ENCODE data around the gene SCTR. TPM values are rescaled to one million over a fixed set of nuclear protein-coding genes. Genes with fewer than 3 reads are reported as not detected.

SCTR gene
- total and polyA plus RNA-seq, 2 of the 13 experiments (the other 11 are each of a cell fraction or from before 2014, with no cell fraction given), result not detected

- TF ChIP-seq ZHX1 (CRISPR knock-in tag; IDR thresholded peaks at IDR 0.05; ENCODE audit: low read depth), result 0 out of 2 replicates have a peak, but pooled peaks have one; percentile 39
- no peak for TF ChIP-seq BRF2 (CRISPR knock-in tag; IDR thresholded peaks at IDR 0.05)
- TF ChIP-seq ZNF770 (CRISPR knock-in tag; IDR thresholded peaks at IDR 0.05), result peak; percentile 92
- TF ChIP-seq RBAK (CRISPR knock-in tag; IDR thresholded peaks at IDR 0.05), result peak; percentile 66; the same call in 1 of the 2 replicates
- no peak for TF ChIP-seq ZSCAN12 (CRISPR knock-in tag; IDR thresholded peaks at IDR 0.05)
- no peak for TF ChIP-seq MYNN (CRISPR knock-in tag; IDR thresholded peaks at IDR 0.05; ENCODE audit: low read depth)
- TF ChIP-seq MAFF (IDR thresholded peaks at IDR 0.05; ENCODE audit: low read depth, low read length), result peak; percentile 98
- peak; percentile 76 for TF ChIP-seq HNF4A (CRISPR knock-in tag; IDR thresholded peaks at IDR 0.05)
- TF ChIP-seq NFE2L2 (IDR thresholded peaks at IDR 0.05; ENCODE audit: low read length), result peak; percentile 65
- TF ChIP-seq MIXL1 (CRISPR knock-in tag; IDR thresholded peaks at IDR 0.05), result peak; percentile 46; the same call in 1 of the 2 replicates
- TF ChIP-seq PAF1 (CRISPR knock-in tag; IDR thresholded peaks at IDR 0.05), result no peak
- TF ChIP-seq ZNF343 (CRISPR knock-in tag; IDR thresholded peaks at IDR 0.05), result no peak
- no peak for TF ChIP-seq ZNF512 (CRISPR knock-in tag; IDR thresholded peaks at IDR 0.05)
- TF ChIP-seq ARNT2 (CRISPR knock-in tag; IDR thresholded peaks at IDR 0.05; ENCODE audit: low read depth), result no peak
- peak; percentile 45; the same call in 1 of the 2 replicates for TF ChIP-seq CAMTA2 (CRISPR knock-in tag; IDR thresholded peaks at IDR 0.05; ENCODE audit: borderline replicate concordance)
- TF ChIP-seq ZNF788 (CRISPR knock-in tag; IDR thresholded peaks at IDR 0.05; ENCODE audit: borderline replicate concordance), result peak; percentile 91
- no peak for TF ChIP-seq SETDB1 (CRISPR knock-in tag; IDR thresholded peaks at IDR 0.05; ENCODE audit: borderline replicate concordance)
- no peak for TF ChIP-seq CC2D1A (CRISPR knock-in tag; IDR thresholded peaks at IDR 0.05)
- no peak for TF ChIP-seq RELA (CRISPR knock-in tag; IDR thresholded peaks at IDR 0.05)
These were observed 92.9 kb downstream of the SCTR start, which contains the start of gene TMEM37 (continued) for GRCh38 chr2:119431155-119431975.
